Gastroesophageal sphincter (tissue), 3 donors: ENCODE results near the gene CORIN.

Experiments
- POLR2A ChIP-seq, 2 donors: fragments of 450-650 bp; IDR thresholded peaks; one replicate each; pipeline ENCODE4 v1.6.1; 2017; ENCODE audit warnings: antibody characterized with exemption in 2 of 2, mild to moderate bottlenecking in 2 of 2, moderate library complexity in 1 of 2
- POLR2AphosphoS5 ChIP-seq: sonication (generic); formaldehyde crosslinking; IDR thresholded peaks from one replicate; pipeline ENCODE4 v1.6.1; 2017; ENCODE audit warnings: antibody characterized with exemption
- TF ChIP-seq, protein P1 (sequence below), 4 experiments: fragments of 200-600 bp in 2 of 4; fragments of 450-650 bp in 2 of 4; sonication (generic) in 1 of 4; IDR thresholded peaks; one replicate each; pipeline ENCODE4 v1.5.1; 2017 to 2019; ENCODE audit warnings: antibody characterized with exemption in 4 of 4, mild to moderate bottlenecking in 2 of 4, moderate library complexity in 2 of 4

GRCh38 chr4:47721892-47722575 lies 115.8 kb downstream of the CORIN start:
- TF ChIP-seq POLR2A (IDR thresholded peaks at IDR 0.05) (no peak), POLR2AphosphoS5 (no peak)
- TF ChIP-seq, protein P1, sequence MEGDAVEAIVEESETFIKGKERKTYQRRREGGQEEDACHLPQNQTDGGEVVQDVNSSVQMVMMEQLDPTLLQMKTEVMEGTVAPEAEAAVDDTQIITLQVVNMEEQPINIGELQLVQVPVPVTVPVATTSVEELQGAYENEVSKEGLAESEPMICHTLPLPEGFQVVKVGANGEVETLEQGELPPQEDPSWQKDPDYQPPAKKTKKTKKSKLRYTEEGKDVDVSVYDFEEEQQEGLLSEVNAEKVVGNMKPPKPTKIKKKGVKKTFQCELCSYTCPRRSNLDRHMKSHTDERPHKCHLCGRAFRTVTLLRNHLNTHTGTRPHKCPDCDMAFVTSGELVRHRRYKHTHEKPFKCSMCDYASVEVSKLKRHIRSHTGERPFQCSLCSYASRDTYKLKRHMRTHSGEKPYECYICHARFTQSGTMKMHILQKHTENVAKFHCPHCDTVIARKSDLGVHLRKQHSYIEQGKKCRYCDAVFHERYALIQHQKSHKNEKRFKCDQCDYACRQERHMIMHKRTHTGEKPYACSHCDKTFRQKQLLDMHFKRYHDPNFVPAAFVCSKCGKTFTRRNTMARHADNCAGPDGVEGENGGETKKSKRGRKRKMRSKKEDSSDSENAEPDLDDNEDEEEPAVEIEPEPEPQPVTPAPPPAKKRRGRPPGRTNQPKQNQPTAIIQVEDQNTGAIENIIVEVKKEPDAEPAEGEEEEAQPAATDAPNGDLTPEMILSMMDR (IDR thresholded peaks at IDR 0.05), result no peak
